Ishikawa (cell line): ENCODE measurements around the gene SPAG8.

ENCODE experiments used
- CEBPB ChIP-seq: IDR thresholded peaks from 2 replicates; pipeline ENCODE4 v1.6.1; 2012
- CREB1 ChIP-seq: IDR thresholded peaks from 2 replicates; pipeline ENCODE4 v1.6.1; 2012; ENCODE audit warnings: low read depth
- EGR1 ChIP-seq: IDR thresholded peaks from 2 replicates; pipeline ENCODE4 v1.6.1; 2012
- EP300 ChIP-seq: IDR thresholded peaks from 2 replicates; pipeline ENCODE4 v1.6.1; 2012; ENCODE audit warnings: borderline replicate concordance
- FOXM1 ChIP-seq: IDR thresholded peaks from 2 replicates; pipeline ENCODE4 v1.6.1; 2012; ENCODE audit warnings: low read depth, borderline replicate concordance
- MAX ChIP-seq: IDR thresholded peaks from 2 replicates; pipeline ENCODE4 v1.6.1; 2012
- NFIC ChIP-seq: IDR thresholded peaks from 2 replicates; pipeline ENCODE4 v1.6.1; 2012
- RAD21 ChIP-seq: IDR thresholded peaks from 2 replicates; pipeline ENCODE4 v1.6.1; 2012; ENCODE audit warnings: low read depth
- REST ChIP-seq: IDR thresholded peaks from 2 replicates; pipeline ENCODE4 v1.6.1; 2012; ENCODE audit warnings: low read depth, mild to moderate bottlenecking
- TAF1 ChIP-seq: IDR thresholded peaks from 2 replicates; pipeline ENCODE4 v1.6.1; 2012; ENCODE audit warnings: low read depth, mild to moderate bottlenecking
- TCF12 ChIP-seq: IDR thresholded peaks from 2 replicates; pipeline ENCODE4 v1.6.1; 2012; ENCODE audit warnings: low read depth
- TEAD4 ChIP-seq: IDR thresholded peaks from 2 replicates; pipeline ENCODE4 v1.6.1; 2012
- YY1 ChIP-seq: IDR thresholded peaks from 2 replicates; pipeline ENCODE4 v1.6.1; 2012; ENCODE audit warnings: low read depth
- ZBTB7A ChIP-seq: IDR thresholded peaks from 2 replicates; pipeline ENCODE4 v1.6.1; 2012; ENCODE audit warnings: low read depth
- TF ChIP-seq, protein P1 (sequence below): IDR thresholded peaks from 2 replicates; pipeline ENCODE4 v1.6.1; 2012

Gene SPAG8

DNA sequence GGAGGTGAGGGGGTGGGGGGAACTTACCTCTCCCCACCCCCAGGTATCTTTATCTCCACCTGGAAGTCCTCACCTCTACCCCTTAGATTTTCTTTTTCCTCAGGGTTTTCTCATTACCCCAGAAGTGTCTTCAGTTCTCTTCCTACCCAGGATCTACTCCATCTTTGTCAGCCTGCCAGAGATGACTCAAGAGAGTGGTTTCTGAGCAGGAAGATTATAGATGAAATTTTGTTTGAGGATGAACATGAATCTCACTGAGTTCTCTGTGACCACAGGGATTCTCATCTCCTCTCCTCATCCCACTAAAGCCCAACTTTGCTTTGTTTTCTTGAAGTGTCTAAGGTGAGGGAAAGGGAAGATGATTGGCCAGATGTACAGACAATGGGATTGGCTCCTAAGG, 8.0 kb upstream of the SPAG8 start:
- TF ChIP-seq FOXM1 (no peak), EGR1 (no peak), CEBPB (no peak), TCF12 (no peak), EP300 (no peak), REST (no peak), NFIC (no peak), ZBTB7A (no peak), CREB1 (no peak), YY1 (no peak), TAF1 (no peak), RAD21 (no peak), MAX (no peak), TEAD4 (no peak)
- TF ChIP-seq, protein P1, sequence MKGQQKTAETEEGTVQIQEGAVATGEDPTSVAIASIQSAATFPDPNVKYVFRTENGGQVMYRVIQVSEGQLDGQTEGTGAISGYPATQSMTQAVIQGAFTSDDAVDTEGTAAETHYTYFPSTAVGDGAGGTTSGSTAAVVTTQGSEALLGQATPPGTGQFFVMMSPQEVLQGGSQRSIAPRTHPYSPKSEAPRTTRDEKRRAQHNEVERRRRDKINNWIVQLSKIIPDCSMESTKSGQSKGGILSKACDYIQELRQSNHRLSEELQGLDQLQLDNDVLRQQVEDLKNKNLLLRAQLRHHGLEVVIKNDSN, result no peak

DNA sequence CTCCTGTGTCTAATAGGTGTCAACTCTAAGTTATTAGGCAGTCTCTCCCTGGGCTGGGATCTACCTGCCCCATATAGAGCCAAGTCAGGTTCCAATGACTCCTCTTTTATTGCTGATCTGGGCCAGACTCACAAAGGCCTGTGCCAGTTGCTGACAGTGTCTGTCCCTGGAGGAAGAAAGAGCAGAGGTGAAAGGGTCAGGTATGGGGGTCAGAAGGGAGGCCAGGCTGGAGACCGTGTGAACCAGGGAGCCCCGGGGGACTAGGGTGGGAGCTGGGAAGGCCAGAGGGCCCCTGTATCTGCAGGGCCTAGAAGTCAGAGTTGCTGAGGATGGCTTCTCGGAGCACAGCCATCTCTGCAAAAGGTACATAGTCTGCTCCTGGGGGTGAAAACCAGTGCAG, 6.3 kb upstream of the SPAG8 start:
- TF ChIP-seq, protein P1, result no peak
- no peak for TF ChIP-seq ZBTB7A
- no peak for TF ChIP-seq CREB1
- no peak for TF ChIP-seq RAD21
- no peak for TF ChIP-seq FOXM1
- no peak for TF ChIP-seq TAF1
- no peak for TF ChIP-seq YY1
- TF ChIP-seq EP300, result no peak
- TF ChIP-seq EGR1, result no peak
- no peak for TF ChIP-seq REST
- no peak for TF ChIP-seq NFIC
- TF ChIP-seq TCF12, result no peak
- TF ChIP-seq TEAD4, result no peak
- no peak for TF ChIP-seq CEBPB
- TF ChIP-seq MAX, result no peak

DNA sequence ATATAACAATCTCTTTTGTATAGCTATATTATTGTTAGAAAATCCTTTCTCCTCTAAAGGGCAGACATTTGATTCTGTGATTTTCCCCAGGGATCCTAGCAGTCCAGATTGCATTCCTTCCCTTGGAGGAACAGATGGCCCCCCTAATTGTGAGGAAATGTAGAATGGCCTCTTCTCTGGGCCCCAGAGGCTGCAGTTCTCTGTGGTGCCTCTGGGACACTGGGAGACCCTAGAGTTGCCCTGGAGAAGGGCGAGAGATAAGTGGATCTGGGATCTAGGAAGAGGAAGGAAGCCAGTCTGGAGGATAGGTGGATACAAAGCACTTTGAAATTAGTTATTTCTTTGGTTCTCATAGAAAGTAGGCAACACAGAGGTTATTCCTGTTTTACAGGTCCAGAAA, 4.6 kb upstream of the SPAG8 start:
- no peak for TF ChIP-seq TEAD4
- no peak for TF ChIP-seq RAD21
- no peak for TF ChIP-seq EP300
- TF ChIP-seq MAX, result no peak
- TF ChIP-seq ZBTB7A, result no peak
- TF ChIP-seq EGR1, result no peak
- no peak for TF ChIP-seq CREB1
- TF ChIP-seq FOXM1, result no peak
- no peak for TF ChIP-seq NFIC
- TF ChIP-seq TCF12, result no peak
- TF ChIP-seq REST, result no peak
- TF ChIP-seq TAF1, result no peak
- no peak for TF ChIP-seq YY1
- TF ChIP-seq, protein P1, result no peak
- no peak for TF ChIP-seq CEBPB
